Kidney (tissue), 14 donors: ENCODE results near the gene KIF12. TPM values are rescaled to one million over a fixed set of nuclear protein-coding genes. Genes with fewer than 3 reads are reported as not detected.
A peak's percentile ranks its signal among the peaks of the same experiment; 100 is the strongest.

Source experiments
- DNase-seq, 5 donors: peaks; one replicate each; pipeline ENCODE4 v3.0.0-alpha.2; 2013 to 2020
- FAIRE-seq: peaks from 2 replicates; lab custom pipeline; 2012; peaks lifted over from hg19 to GRCh38; lab: Jason Lieb, UNC
- H3K27ac ChIP-seq, 2 donors: one replicate each; pipeline ENCODE4 v1.7.0; 2013; ENCODE audit warnings: low read depth in 2 of 2, low read length in 2 of 2, inconsistent platforms in 1 of 2
- H3K27me3 ChIP-seq: one replicate; pipeline ENCODE4 v1.7.1; 2013; ENCODE audit warnings: low read length, inconsistent platforms; ENCODE audit not compliant: control insufficient read depth, insufficient read depth
- H3K36me3 ChIP-seq, 3 donors: one replicate each; pipeline versions ENCODE4 v1.7.0 to v1.7.1; 2013; ENCODE audit warnings: low read length in 3 of 3, control low read depth in 1 of 3, inconsistent platforms in 1 of 3; ENCODE audit not compliant: insufficient read depth in 3 of 3, control insufficient read depth in 2 of 3
- H3K4me1 ChIP-seq, 3 donors: one replicate each; pipeline versions ENCODE4 v1.7.0 to v1.7.1; 2013; ENCODE audit warnings: low read length in 3 of 3, inconsistent platforms in 1 of 3, low read depth in 1 of 3; ENCODE audit not compliant: control insufficient read depth in 2 of 3, insufficient read depth in 2 of 3
- H3K4me3 ChIP-seq, 3 donors: one replicate each; pipeline versions ENCODE4 v1.7.0 to v1.8.1; 2013; ENCODE audit warnings: low read length in 3 of 3, control low read depth in 1 of 3, inconsistent platforms in 1 of 3
- H3K9ac ChIP-seq, 3 donors: one replicate each; pipeline versions ENCODE4 v1.7.0 to v1.7.1; 2013; ENCODE audit warnings: low read length in 3 of 3, control low read depth in 1 of 3, inconsistent platforms in 1 of 3
- H3K9me3 ChIP-seq, 3 donors: one replicate each; pipeline versions ENCODE4 v1.7.0 to v1.7.1; 2013; ENCODE audit warnings: low read length in 3 of 3, control low read depth in 1 of 3, inconsistent platforms in 1 of 3; ENCODE audit not compliant: control insufficient read depth in 2 of 3, insufficient read depth in 1 of 3
- CTCF ChIP-seq: IDR thresholded peaks from 3 replicates; pipeline ENCODE4 v1.5.1; 2012; ENCODE audit warnings: mild to moderate bottlenecking, moderate library complexity, borderline replicate concordance; ENCODE audit not compliant: insufficient read depth; ENCODE audit errors: extremely low read depth
- intact Hi-C: fragments of 100-400 bp; cut with DNase I; formaldehyde crosslinking; loops from one replicate; pipeline ENCODE4 v1.11.1; 2022
- polyA plus RNA-seq: library from polyadenylated mRNA; stranded (reverse); fragments of 350-450 nt; fragmentation: Illumina TruSeq; extraction: RNeasy Lipid Tissue Mini Kit (QIAGEN cat#74804); gene quantifications from one replicate; pipeline ENCODE4 v1.2.3, GENCODE V29; 2014; ENCODE audit warnings: low read depth, low replicate concordance; ENCODE audit not compliant: insufficient read depth
- total RNA-seq: library from RNA; stranded (reverse); fragmentation: NEBNext Ultra II Directional; extraction: Animal tissue kit (Norgen Biotek cat#: 25700); gene quantifications from one replicate; pipeline ENCODE4 v1.2.1, GENCODE V29; 2021
- donor health status: control.
- donor health status: control.
- donor health status: control.
- donor health status: control.
- donor health status: control.
- donor health status: DM: yes; HTN: yes; CAD: no.
- donor health status: Normal renal cell carcinoma (clear cell type).

Gene KIF12
- total and polyA plus RNA-seq, 2 donors from 2014 or later: 155 to 202 TPM

- H3K36me3 ChIP-seq: peaks cover 10 to 52% (median 44%) of the 10 kb centered on the region in 3 donors
- no peak for TF ChIP-seq CTCF
- no peak overlapping the region for H3K27ac ChIP-seq
- no peak overlapping the region for H3K9ac ChIP-seq
- H3K4me3 ChIP-seq: no peak overlapping the region
- no peaks in the 10 kb centered on the region for H3K9me3 ChIP-seq
- intact Hi-C loops: no loop called here
- DNase-seq (peak in 1 of 5 donors; percentile 9), FAIRE-seq (no peak)
- no peaks in the 10 kb centered on the region for H3K4me1 ChIP-seq
- no peaks in the 10 kb centered on the region for H3K27me3 ChIP-seq
These were observed 49.5 kb downstream of the KIF12 start for GRCh38 chr9:114049441-114050225.

- no peaks in the 10 kb centered on the region for H3K4me1 ChIP-seq
- H3K36me3 ChIP-seq: peaks cover 10 to 52% (median 44%) of the 10 kb centered on the region in 3 donors
- H3K9me3 ChIP-seq: no peaks in the 10 kb centered on the region
- TF ChIP-seq CTCF: no peak
- peak in 2 of 5 donors; percentile 0 to 19 for DNase-seq
- no peak overlapping the region for H3K9ac ChIP-seq
- intact Hi-C loops: no loop called here
- H3K27me3 ChIP-seq: no peaks in the 10 kb centered on the region
- no peak overlapping the region for H3K27ac ChIP-seq
- FAIRE-seq: no peak
- H3K4me3 ChIP-seq: no peak overlapping the region
These were observed 50.3 kb downstream of the KIF12 start for GRCh38 chr9:114048533-114049415.

GRCh38 chr9:114047717-114048116 lies 51.4 kb downstream of the KIF12 start:
- TF ChIP-seq CTCF: peak; percentile 30
- intact Hi-C loops: no loop called here
- Histone ChIP-seq H3K27me3 (no peaks in the 10 kb centered on the region), H3K9ac (no peak overlapping the region), H3K4me3 (no peak overlapping the region), H3K27ac (no peak overlapping the region), H3K9me3 (no peaks in the 10 kb centered on the region), H3K4me1 (no peaks in the 10 kb centered on the region), H3K36me3 (peaks cover 8 to 52% (median 38%) of the 10 kb centered on the region in 3 donors)
- DNase-seq (peak in 2 of 5 donors; percentile 7 to 23), FAIRE-seq (no peak)
